OCI-LY1 (cell line): ENCODE data around the gene NSD1.

Source experiments
- H2AFZ ChIP-seq: fragments of 200-600 bp; sonication (generic), shearing (Covaris generic); 2 replicates; pipeline ENCODE4 v1.6.0; 2014; ENCODE audit warnings: antibody characterized with exemption, mild to moderate bottlenecking, low read length
- H3F3A ChIP-seq: fragments of 200-600 bp; sonication (generic), shearing (Covaris generic); 2 replicates; pipeline ENCODE4 v1.6.0; 2014; ENCODE audit warnings: mild to moderate bottlenecking, antibody characterized with exemption, low read length, moderate library complexity; ENCODE audit not compliant: insufficient read depth
- H3K27ac ChIP-seq: fragments of 200-600 bp; sonication (generic); 2 replicates; pipeline ENCODE4 v1.5.1; 2014; ENCODE audit warnings: low read length, mixed run types, mild to moderate bottlenecking, low read depth; ENCODE audit not compliant: poor library complexity, severe bottlenecking
- H3K27me3 ChIP-seq: fragments of 200-600 bp; sonication (generic); 2 replicates; pipeline ENCODE4 v1.6.0; 2014; ENCODE audit warnings: antibody characterized with exemption, mild to moderate bottlenecking, low read length, moderate library complexity; ENCODE audit not compliant: insufficient read depth
- H3K36me3 ChIP-seq: fragments of 200-600 bp; sonication (generic); 2 replicates; pipeline ENCODE4 v1.6.1; 2014; ENCODE audit warnings: mild to moderate bottlenecking, antibody characterized with exemption, low read length, moderate library complexity, mixed read lengths; ENCODE audit not compliant: insufficient read depth
- H3K4me1 ChIP-seq: fragments of 200-600 bp; sonication (generic); 2 replicates; pipeline ENCODE4 v1.5.1; 2014; ENCODE audit warnings: mild to moderate bottlenecking, low read length, moderate library complexity; ENCODE audit not compliant: insufficient read depth, severe bottlenecking
- H3K4me2 ChIP-seq: fragments of 200-600 bp; sonication (generic), shearing (Covaris generic); 2 replicates; pipeline ENCODE4 v1.6.1; 2014; ENCODE audit warnings: low read length
- H3K4me3 ChIP-seq: fragments of 200-600 bp; sonication (generic); 2 replicates; pipeline ENCODE4 v1.5.1; 2014; ENCODE audit warnings: low read length, low read depth, mild to moderate bottlenecking, mixed read lengths; ENCODE audit not compliant: poor library complexity, severe bottlenecking
- H3K79me2 ChIP-seq: fragments of 200-600 bp; shearing (Covaris generic); 2 replicates; pipeline ENCODE4 v1.6.1; 2016; ENCODE audit warnings: mixed run types, low read length, mixed read lengths; ENCODE audit not compliant: insufficient read depth
- H3K9ac ChIP-seq: fragments of 200-600 bp; sonication (generic), shearing (Covaris generic); 2 replicates; pipeline ENCODE4 v1.6.1; 2014; ENCODE audit warnings: mild to moderate bottlenecking, low read length, mixed read lengths
- H3K9me2 ChIP-seq: fragments of 200-600 bp; sonication (generic), shearing (Covaris generic); 2 replicates; pipeline ENCODE4 v1.6.1; 2014; ENCODE audit warnings: low read depth, mild to moderate bottlenecking, low read length, mixed read lengths
- H3K9me3 ChIP-seq: fragments of 200-600 bp; shearing (Covaris generic); 2 replicates; pipeline ENCODE4 v1.6.1; 2014; ENCODE audit warnings: low read length, mixed read lengths
- H4K20me1 ChIP-seq: fragments of 200-600 bp; sonication (generic), shearing (Covaris generic); 2 replicates; pipeline ENCODE4 v1.6.0; 2016; ENCODE audit warnings: mild to moderate bottlenecking, low read length; ENCODE audit not compliant: insufficient read depth
- EZH2 ChIP-seq: fragments of 200-600 bp; sonication (generic), shearing (Covaris generic); IDR thresholded peaks from 2 replicates; pipeline ENCODE4 v1.8.0; 2017; ENCODE audit warnings: borderline replicate concordance, mixed run types, mild to moderate bottlenecking, antibody characterized with exemption, low read length, moderate library complexity, mixed read lengths
- TF ChIP-seq, protein P1 (sequence below): fragments of 200-600 bp; sonication (generic), shearing (Covaris generic); IDR thresholded peaks from 2 replicates; pipeline ENCODE4 v1.5.1; 2017; ENCODE audit warnings: mild to moderate bottlenecking, antibody characterized with exemption, low read length, moderate library complexity, mixed read lengths

NSD1 gene

DNA sequence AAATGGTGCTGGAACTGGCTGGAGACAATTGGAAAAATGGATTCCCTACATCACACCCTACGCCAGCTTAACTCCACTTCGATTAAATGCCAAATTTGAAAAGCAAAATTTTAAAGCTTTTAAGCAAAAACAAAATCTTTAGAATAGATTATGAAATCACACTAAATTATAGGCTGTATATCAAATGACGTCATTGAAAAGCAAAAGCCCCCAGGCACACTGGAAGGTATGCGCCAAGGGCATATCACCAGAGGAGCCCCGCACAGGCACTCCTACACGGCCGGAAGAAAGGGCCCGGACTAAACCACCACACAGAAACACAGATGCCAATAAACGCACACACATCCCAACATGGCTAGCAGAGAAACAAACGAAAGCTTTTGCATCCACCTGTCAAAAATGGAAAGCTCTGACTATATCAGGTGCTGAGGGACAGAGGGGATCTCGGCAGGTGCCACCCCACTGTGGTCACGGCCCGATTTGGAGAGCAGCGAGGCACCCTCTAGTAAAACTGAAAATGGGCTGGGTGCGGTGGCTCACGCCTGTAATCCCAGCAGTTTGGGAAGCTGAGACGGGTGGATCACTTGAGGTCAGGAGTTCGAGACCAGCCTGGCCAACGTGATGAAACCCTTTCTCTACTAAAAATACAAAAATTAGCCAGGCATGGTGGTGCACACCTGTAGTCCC, 195.1 kb downstream of the NSD1 start:
- no peak overlapping the region for H3K9ac ChIP-seq
- TF ChIP-seq, protein P1, sequence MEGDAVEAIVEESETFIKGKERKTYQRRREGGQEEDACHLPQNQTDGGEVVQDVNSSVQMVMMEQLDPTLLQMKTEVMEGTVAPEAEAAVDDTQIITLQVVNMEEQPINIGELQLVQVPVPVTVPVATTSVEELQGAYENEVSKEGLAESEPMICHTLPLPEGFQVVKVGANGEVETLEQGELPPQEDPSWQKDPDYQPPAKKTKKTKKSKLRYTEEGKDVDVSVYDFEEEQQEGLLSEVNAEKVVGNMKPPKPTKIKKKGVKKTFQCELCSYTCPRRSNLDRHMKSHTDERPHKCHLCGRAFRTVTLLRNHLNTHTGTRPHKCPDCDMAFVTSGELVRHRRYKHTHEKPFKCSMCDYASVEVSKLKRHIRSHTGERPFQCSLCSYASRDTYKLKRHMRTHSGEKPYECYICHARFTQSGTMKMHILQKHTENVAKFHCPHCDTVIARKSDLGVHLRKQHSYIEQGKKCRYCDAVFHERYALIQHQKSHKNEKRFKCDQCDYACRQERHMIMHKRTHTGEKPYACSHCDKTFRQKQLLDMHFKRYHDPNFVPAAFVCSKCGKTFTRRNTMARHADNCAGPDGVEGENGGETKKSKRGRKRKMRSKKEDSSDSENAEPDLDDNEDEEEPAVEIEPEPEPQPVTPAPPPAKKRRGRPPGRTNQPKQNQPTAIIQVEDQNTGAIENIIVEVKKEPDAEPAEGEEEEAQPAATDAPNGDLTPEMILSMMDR, result no peak
- no peak for TF ChIP-seq EZH2
- H3K27ac ChIP-seq, result no peak overlapping the region

DNA sequence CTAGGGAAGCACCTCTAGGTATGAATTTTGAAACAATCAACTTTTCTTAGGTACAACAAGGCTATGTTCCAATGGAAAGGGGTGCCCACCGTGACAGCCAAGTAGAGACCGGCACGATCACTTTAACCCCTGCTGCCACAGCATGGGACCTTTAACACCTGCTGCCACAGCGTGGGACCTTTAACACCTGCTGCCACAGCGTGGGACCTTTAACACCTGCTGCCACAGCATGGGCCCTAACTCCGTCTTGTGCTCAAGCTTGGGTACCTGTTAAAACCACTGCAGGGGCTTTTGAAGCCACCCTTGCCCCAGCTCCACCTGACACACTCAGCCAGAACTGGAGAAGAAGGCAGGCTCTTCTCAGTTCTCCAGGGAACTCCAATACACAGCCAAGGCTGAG, 196.3 kb downstream of the NSD1 start:
- no peaks in the 10 kb centered on the region for H3F3A ChIP-seq
- H3K36me3 ChIP-seq, result peaks cover 47% of the 10 kb centered on the region

More for the DNA sequence above, 195.1 kb downstream of the NSD1 start:
- Histone ChIP-seq H2AFZ (no peak overlapping the region), H3K36me3 (peaks cover 35% of the 10 kb centered on the region), H3K79me2 (no peaks in the 10 kb centered on the region), H3K9me2 (no peaks in the 10 kb centered on the region), H4K20me1 (no peaks in the 10 kb centered on the region), H3F3A (no peaks in the 10 kb centered on the region), H3K4me3 (no peak overlapping the region), H3K4me1 (no peaks in the 10 kb centered on the region), H3K9me3 (no peaks in the 10 kb centered on the region), H3K27me3 (no peaks in the 10 kb centered on the region), H3K4me2 (no peak overlapping the region)

DNA sequence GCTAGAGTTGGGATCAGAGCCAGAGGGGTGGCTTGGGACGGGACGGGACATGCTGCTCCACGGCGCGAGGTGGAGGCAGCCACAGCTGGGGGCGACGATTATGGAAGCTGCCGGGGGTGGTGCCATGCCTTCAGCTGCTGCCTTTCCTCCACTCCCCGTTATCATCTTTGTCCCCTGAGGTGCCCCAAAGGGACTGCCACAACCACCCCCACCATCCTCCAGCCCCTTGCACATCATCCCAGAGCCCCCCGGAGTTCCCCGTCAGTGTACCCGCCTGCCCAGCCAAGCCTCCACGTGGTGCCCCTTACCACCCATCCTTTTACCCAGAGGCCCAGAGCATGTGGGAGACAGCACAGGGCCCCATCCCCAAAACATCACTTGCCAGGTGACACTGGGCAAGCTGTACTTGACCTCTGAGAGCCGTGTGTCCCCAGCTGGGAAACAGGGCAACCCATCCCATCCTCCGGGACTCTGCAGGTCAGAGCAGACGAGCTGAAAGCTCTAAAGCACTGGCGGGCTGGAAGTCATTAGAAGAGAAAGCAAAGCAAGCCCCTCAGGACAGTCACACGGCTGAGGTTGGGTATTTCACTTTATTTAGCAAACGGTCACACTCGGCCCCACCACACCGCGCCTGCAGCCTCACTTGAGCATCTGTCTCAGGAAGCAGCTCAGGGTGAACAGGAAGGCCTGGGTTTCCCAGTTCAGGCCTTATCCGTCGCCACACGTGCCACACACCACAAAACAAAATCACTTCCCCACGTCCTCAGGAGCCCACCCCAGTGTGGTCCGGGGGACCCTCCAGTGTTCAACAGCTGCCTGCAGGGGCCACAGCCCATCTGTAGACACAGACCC, 197.6 kb downstream of the NSD1 start:
- no peak overlapping the region for H3K27ac ChIP-seq
- no peak overlapping the region for H3K4me3 ChIP-seq
- H3K9me3 ChIP-seq, result no peaks in the 10 kb centered on the region
- peaks cover 60% of the 10 kb centered on the region for H3K36me3 ChIP-seq
- TF ChIP-seq EZH2, result no peak
- no peaks in the 10 kb centered on the region for H3F3A ChIP-seq
- H3K9ac ChIP-seq, result no peak overlapping the region
- H3K27me3 ChIP-seq, result no peaks in the 10 kb centered on the region
- no peaks in the 10 kb centered on the region for H4K20me1 ChIP-seq
- no peaks in the 10 kb centered on the region for H3K79me2 ChIP-seq
- H3K4me1 ChIP-seq, result no peaks in the 10 kb centered on the region
- no peak overlapping the region for H2AFZ ChIP-seq
- H3K9me2 ChIP-seq, result no peaks in the 10 kb centered on the region
- no peak overlapping the region for H3K4me2 ChIP-seq

More for the DNA sequence above, 196.3 kb downstream of the NSD1 start:
- H3K27me3 ChIP-seq, result no peaks in the 10 kb centered on the region
- no peaks in the 10 kb centered on the region for H3K79me2 ChIP-seq
- no peak overlapping the region for H3K4me2 ChIP-seq
- no peak overlapping the region for H3K9ac ChIP-seq
- H3K4me1 ChIP-seq, result no peaks in the 10 kb centered on the region
- H4K20me1 ChIP-seq, result no peaks in the 10 kb centered on the region
- TF ChIP-seq, protein P1, result no peak
- TF ChIP-seq EZH2, result no peak
- no peak overlapping the region for H3K27ac ChIP-seq
- H3K4me3 ChIP-seq, result no peak overlapping the region
- no peak overlapping the region for H2AFZ ChIP-seq
- H3K9me3 ChIP-seq, result no peaks in the 10 kb centered on the region
- H3K9me2 ChIP-seq, result no peaks in the 10 kb centered on the region
